Medulla oblongata (tissue), 1 donor: Measurements from ENCODE around the gene SPRYD3.

Experiments used
- DNase-seq: peaks from one replicate; pipeline ENCODE4 v3.0.0-alpha.2; 2015; ENCODE audit errors: extremely low spot score

Gene SPRYD3

GRCh38 chr12:53025250-53025649 lies 53.9 kb downstream of the SPRYD3 start:
- no peak for DNase-seq

GRCh38 chr12:53014709-53015108 lies 64.5 kb downstream of the SPRYD3 start:
- DNase-seq = no peak
